Endothelial cell (in vitro differentiated cells): ENCODE results near the gene DAAM1. TPM values are rescaled to one million over a fixed set of nuclear protein-coding genes. Genes with fewer than 3 reads are reported as not detected.

Experiments used
- DNase-seq: peaks from one replicate; pipeline ENCODE4 v3.0.0; 2021; ENCODE audit warnings: low spot score
- H3K27ac Mint-ChIP-seq: one replicate; pipeline ENCODE4 v1.8.0; 2021; ENCODE audit warnings: mixed read lengths, inconsistent platforms; ENCODE audit not compliant: unreplicated experiment
- H3K27me3 Mint-ChIP-seq: one replicate; pipeline ENCODE4 v1.8.0; 2021; ENCODE audit warnings: mild to moderate bottlenecking, moderate library complexity, mixed read lengths, inconsistent platforms; ENCODE audit not compliant: unreplicated experiment
- H3K36me3 Mint-ChIP-seq: one replicate; pipeline ENCODE4 v1.8.0; 2021; ENCODE audit warnings: mild to moderate bottlenecking, low read depth, mixed read lengths, inconsistent platforms; ENCODE audit not compliant: unreplicated experiment
- H3K4me1 Mint-ChIP-seq: one replicate; pipeline ENCODE4 v1.8.0; 2021; ENCODE audit warnings: mild to moderate bottlenecking, mixed read lengths, inconsistent platforms; ENCODE audit not compliant: unreplicated experiment
- H3K4me3 Mint-ChIP-seq: one replicate; pipeline ENCODE4 v1.8.0; 2021; ENCODE audit warnings: mild to moderate bottlenecking, mixed read lengths, inconsistent platforms; ENCODE audit not compliant: unreplicated experiment
- H3K9me3 Mint-ChIP-seq: one replicate; pipeline ENCODE4 v1.8.0; 2021; ENCODE audit warnings: mixed read lengths, inconsistent platforms; ENCODE audit not compliant: unreplicated experiment
- total RNA-seq: library from RNA; stranded (reverse); fragmentation: NEBNext Ultra II Directional; extraction: Animal tissue kit (Norgen Biotek cat#: 25700); gene quantifications from one replicate; pipeline ENCODE4 v1.2.1, GENCODE V29; 2021; ENCODE audit not compliant: unreplicated experiment
- TF ChIP-seq, protein P1 (sequence below): fragments of 200-600 bp; sonication (generic); IDR thresholded peaks from one replicate; pipeline ENCODE4 v1.5.0; 2021; ENCODE audit warnings: antibody characterized with exemption; ENCODE audit not compliant: unreplicated experiment

The DAAM1 gene
- total RNA-seq, 1 donor from 2014 or later: 103 TPM

DNA sequence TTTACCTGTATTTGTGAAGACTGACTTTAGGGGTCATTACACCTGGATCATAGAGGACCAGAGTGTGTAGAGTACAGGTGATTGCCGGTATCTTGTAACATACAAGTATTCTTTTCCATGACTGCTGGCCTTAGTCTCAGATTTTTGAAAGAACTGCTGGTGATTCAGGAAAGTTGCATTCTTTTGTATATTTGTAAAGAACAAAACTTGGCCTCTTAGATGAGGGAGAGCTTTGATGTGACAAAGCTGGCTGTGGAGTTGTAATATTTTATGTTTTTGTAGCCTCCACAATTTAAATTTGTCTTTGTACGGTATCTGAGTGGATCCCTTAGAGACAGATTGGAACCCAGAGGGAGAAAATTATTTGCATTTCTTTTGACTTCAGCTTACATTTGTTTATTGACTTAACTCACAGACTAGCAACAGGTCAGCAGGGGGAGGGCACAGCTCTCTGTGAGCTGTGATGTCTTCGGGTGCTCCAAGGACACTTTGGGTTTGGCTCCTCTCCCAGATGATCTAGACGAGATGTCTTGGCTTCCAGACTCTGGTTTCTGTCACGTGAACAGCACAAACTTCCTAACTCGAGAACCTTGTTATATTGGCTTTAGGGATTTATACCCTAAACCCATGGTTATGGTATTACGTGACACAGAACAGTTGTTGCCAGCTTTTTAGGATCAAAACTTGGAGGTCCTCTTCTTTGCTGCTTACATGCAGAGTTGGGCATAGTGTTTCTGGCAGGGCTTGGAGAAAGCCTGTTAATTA is 65.9 kb downstream of the DAAM1 start:
- peaks cover 20% of the 10 kb centered on the region for H3K4me1 Mint-ChIP-seq
- H3K4me3 Mint-ChIP-seq: no peak overlapping the region
- H3K36me3 Mint-ChIP-seq: peaks cover 11% of the 10 kb centered on the region
- H3K27ac Mint-ChIP-seq: no peak overlapping the region
- H3K27me3 Mint-ChIP-seq: peaks cover 4% of the 10 kb centered on the region
- TF ChIP-seq, protein P1, sequence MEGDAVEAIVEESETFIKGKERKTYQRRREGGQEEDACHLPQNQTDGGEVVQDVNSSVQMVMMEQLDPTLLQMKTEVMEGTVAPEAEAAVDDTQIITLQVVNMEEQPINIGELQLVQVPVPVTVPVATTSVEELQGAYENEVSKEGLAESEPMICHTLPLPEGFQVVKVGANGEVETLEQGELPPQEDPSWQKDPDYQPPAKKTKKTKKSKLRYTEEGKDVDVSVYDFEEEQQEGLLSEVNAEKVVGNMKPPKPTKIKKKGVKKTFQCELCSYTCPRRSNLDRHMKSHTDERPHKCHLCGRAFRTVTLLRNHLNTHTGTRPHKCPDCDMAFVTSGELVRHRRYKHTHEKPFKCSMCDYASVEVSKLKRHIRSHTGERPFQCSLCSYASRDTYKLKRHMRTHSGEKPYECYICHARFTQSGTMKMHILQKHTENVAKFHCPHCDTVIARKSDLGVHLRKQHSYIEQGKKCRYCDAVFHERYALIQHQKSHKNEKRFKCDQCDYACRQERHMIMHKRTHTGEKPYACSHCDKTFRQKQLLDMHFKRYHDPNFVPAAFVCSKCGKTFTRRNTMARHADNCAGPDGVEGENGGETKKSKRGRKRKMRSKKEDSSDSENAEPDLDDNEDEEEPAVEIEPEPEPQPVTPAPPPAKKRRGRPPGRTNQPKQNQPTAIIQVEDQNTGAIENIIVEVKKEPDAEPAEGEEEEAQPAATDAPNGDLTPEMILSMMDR: no peak
- no peak for DNase-seq
- no peaks in the 10 kb centered on the region for H3K9me3 Mint-ChIP-seq

DNA sequence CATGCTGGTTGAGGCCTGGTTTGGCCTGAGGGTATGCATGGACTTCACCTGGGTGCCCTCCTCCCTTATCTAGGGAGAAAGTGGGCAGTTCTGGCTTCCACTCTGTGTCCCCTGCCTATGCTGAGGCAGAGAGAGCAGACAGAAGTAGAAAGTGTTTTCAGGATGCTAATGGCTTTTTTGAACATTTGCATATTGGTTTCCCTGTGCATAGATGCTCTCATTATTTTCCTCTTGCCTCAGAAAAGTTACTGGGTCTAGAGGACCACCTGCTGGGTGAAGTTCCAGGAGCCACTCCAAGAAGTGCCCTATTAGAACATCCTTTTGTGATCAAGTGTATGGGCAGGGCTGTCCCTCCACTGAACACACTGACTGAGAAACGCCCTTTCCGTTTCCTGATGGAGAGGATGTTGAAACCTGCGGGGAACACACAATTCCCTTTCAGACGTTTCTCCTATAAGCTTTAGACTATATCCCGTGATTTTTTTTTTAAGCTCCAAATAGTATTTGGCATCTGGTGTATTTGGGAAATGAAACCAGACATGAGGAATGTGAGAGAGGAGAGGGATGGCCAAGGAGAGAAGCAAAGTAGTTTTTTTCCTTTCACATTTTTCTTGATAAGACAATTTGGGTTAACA is 66.6 kb downstream of the DAAM1 start:
- H3K4me3 Mint-ChIP-seq: no peak overlapping the region
- no peak overlapping the region for H3K27ac Mint-ChIP-seq

DNA sequence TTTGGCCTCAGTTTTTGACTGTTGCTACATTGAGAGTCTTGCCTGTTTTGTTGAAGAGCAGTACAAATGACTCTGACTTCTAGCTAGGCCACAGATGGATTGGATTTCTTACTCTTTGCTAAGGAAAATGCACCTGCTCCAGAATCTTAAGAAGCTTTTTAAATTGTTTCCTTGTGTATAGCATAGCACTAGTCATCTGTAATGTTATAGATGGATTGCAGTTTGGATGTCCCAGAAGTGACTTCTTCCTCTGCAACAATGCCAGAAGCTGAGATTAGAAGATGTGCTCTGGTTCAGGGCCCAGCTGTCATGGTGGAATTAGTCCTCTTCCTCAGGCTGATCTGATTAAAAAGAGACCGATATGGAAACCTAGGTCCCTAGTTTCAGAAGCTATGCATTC is 67.9 kb downstream of the DAAM1 start:
- no peak for DNase-seq
- no peaks in the 10 kb centered on the region for H3K9me3 Mint-ChIP-seq
- H3K27ac Mint-ChIP-seq: no peak overlapping the region
- peaks cover 17% of the 10 kb centered on the region for H3K4me1 Mint-ChIP-seq
- peaks cover 4% of the 10 kb centered on the region for H3K27me3 Mint-ChIP-seq
- TF ChIP-seq, protein P1: no peak
- no peak overlapping the region for H3K4me3 Mint-ChIP-seq
- H3K36me3 Mint-ChIP-seq: peaks cover 11% of the 10 kb centered on the region

More for the DNA sequence above, 66.6 kb downstream of the DAAM1 start:
- TF ChIP-seq, protein P1: no peak
- H3K36me3 Mint-ChIP-seq: peaks cover 11% of the 10 kb centered on the region
- DNase-seq: no peak
- H3K27me3 Mint-ChIP-seq: peaks cover 4% of the 10 kb centered on the region
- H3K4me1 Mint-ChIP-seq: peaks cover 18% of the 10 kb centered on the region
- no peaks in the 10 kb centered on the region for H3K9me3 Mint-ChIP-seq

GRCh38 chr14:59261334-59261733 is 72.9 kb downstream of the DAAM1 start:
- Mint-ChIP-seq H3K4me3 (no peak overlapping the region), H3K9me3 (no peaks in the 10 kb centered on the region), H3K4me1 (peaks cover 26% of the 10 kb centered on the region), H3K27ac (no peak overlapping the region), H3K27me3 (peaks cover 4% of the 10 kb centered on the region), H3K36me3 (peaks cover 33% of the 10 kb centered on the region)
- DNase-seq: no peak
- TF ChIP-seq, protein P1: no peak
